Measurements from ENCODE around the gene RUFY4. TPM values are rescaled to one million over a fixed set of nuclear protein-coding genes. Genes with fewer than 3 reads are reported as not detected.

RUFY4 gene
- total and polyA plus RNA-seq, 12 donors, result 0.21 TPM; not detected in 11

DNA sequence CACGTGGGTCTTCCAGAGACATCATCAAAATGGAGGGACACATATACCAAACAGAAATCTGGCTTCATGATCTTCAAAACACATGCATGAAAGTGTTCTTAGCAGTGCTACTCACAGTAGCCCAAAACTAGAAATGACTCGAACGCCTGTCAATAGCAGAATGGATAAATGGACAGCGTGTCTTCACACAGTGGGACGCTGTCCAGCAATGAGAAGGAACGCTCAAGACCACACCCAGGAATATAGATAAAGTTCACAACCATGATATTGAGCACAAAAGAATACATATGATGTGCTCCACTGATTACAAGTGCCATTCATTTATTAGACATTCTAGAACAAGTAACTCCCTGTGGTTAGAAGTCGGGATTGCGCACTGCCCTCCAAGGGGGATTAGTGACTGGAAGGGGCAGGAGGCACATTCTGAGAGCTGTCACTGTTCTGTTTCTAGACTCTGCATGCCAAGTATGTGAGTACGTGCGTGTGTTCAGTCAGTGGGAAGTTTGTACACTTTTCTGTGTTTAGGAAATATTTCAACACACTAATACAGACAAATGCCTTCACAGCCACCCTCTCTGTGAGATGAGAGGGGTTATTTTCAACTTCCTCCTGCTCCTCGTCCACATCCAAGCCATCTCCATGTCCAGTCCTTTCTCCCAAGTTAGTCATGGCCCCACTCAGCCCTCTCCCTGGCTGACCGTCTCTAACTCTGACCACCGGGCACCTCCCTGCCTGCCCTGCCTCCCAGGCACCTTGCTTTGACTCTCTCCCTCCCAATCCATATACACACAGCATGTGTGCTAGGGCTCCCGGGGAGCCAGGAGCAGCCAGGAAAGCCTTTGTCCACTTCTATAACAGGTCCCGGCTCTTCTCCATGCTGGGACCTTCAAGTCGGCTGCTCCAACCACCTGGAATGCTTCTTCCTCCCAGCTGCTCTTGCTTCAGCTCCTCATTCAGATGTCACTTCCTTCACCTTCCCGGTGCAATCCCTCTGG is 39.4 kb upstream of the RUFY4 start:
- H3K4me3 ChIP-seq, result no peak overlapping the region
- H3K9me3 ChIP-seq, result no peaks in the 10 kb centered on the region
- 68 to 73% methylated on average over 17 of the region's 17 CpGs for WGBS, 2 donors
- intact Hi-C loops (cut with DNase I), result loop anchor here in 9 of 10 donors (2.0 to 10.0 kb wide), 5 partner anchors 32 to 245 kb away; no protein-coding TSS in a partner anchor
- no peak for DNase-seq
- H3K36me3 ChIP-seq, result no peaks in the 10 kb centered on the region
- peaks cover 0 to 11% (median 0%) of the 10 kb centered on the region in 7 donors for H3K27me3 ChIP-seq
- H3K4me1 ChIP-seq, result peaks cover 9 to 62% (median 38%) of the 10 kb centered on the region in 9 donors
- peak overlapping the region in 1 of 10 donors; percentile 63 for H3K27ac ChIP-seq
- ATAC-seq, result no peak
- TF ChIP-seq, protein P1, sequence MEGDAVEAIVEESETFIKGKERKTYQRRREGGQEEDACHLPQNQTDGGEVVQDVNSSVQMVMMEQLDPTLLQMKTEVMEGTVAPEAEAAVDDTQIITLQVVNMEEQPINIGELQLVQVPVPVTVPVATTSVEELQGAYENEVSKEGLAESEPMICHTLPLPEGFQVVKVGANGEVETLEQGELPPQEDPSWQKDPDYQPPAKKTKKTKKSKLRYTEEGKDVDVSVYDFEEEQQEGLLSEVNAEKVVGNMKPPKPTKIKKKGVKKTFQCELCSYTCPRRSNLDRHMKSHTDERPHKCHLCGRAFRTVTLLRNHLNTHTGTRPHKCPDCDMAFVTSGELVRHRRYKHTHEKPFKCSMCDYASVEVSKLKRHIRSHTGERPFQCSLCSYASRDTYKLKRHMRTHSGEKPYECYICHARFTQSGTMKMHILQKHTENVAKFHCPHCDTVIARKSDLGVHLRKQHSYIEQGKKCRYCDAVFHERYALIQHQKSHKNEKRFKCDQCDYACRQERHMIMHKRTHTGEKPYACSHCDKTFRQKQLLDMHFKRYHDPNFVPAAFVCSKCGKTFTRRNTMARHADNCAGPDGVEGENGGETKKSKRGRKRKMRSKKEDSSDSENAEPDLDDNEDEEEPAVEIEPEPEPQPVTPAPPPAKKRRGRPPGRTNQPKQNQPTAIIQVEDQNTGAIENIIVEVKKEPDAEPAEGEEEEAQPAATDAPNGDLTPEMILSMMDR (IDR thresholded peaks at IDR 0.05), result no peak

DNA sequence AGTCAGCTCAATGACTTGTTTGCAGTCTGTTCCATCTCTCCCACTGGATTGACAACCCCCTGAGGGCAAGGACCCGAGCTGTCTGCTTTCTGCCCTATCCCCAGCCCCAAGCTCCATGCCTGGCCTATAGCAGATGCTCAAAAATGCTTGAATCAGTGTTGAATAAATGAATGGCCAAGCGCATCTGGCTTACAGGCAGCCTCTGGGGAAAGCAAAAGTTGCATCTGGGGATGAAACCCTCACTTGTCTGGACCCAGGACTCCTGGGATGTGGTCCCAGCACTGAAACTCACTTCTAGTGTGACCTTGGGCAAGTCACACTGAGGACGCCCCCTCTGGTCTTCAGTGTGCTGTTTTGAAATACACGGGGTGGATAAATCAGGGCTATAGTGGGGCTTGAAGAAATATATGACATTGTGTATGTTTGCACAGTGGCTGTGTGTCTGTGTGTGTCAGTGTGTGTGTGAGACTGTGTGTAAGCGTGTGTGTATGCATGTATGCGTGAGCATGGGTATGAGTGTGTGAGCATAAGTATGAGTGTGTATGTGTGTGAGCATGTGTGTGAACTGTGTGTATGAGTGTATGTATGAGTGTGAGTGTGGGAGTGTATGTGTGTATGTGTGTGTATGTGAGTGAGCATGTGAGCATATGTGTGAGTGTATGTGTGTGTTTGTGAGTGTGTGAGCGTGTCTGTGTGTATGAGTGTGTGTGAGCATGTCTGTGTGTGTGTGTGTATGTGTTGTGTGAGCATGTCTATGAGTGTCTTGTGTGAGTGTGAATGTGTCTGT is 38.5 kb upstream of the RUFY4 start:
- WGBS, 2 donors, result 92 to 93% methylated on average over 7 of the region's 7 CpGs
- Histone ChIP-seq H3K36me3 (no peaks in the 10 kb centered on the region), H3K9me3 (no peaks in the 10 kb centered on the region), H3K4me3 (no peak overlapping the region), H3K27ac (no peak overlapping the region), H3K27me3 (peaks cover 0 to 11% (median 0%) of the 10 kb centered on the region in 7 donors), H3K4me1 (peaks cover 9 to 54% (median 31%) of the 10 kb centered on the region in 9 donors)
- TF ChIP-seq, protein P1 (IDR thresholded peaks at IDR 0.05), result no peak
- DNase-seq, result no peak
- intact Hi-C loops (cut with DNase I), result loop anchor here in 9 of 10 donors (2.0 to 10.0 kb wide), 5 partner anchors 33 to 246 kb away; no protein-coding TSS in a partner anchor
- ATAC-seq, result no peak

DNA sequence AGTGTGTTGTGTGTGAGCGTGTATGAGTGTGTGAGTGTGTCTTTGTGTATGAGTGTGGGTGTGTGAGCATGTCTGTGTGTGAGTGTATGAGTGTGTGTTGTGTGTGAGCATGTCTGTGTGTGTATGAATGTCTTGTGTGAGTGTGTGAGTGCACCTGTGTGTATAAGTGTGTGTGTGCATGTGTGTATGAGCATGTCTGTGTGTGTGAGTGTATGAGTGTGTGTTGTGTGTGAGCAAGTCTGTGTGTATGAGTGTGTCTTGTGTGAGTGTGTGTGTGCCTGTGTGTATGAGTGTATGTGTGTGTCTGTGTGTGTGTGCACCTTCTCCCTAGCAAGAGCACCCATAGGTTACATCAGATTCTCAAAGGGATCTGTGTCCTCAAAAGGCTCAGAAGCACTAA is 37.8 kb upstream of the RUFY4 start:
- no peak overlapping the region for H3K27ac ChIP-seq
- DNase-seq (no peak), ATAC-seq (no peak)
- intact Hi-C loops (cut with DNase I), result loop anchor here in 9 of 10 donors (2.0 to 10.0 kb wide), 5 partner anchors 34 to 246 kb away; no protein-coding TSS in a partner anchor
- peaks cover 0 to 11% (median 0%) of the 10 kb centered on the region in 7 donors for H3K27me3 ChIP-seq
- WGBS, 2 donors, result 95 to 96% methylated on average over 1 of the region's 1 CpG
- peaks cover 9 to 48% (median 24%) of the 10 kb centered on the region in 9 donors for H3K4me1 ChIP-seq
- TF ChIP-seq, protein P1 (IDR thresholded peaks at IDR 0.05), result no peak
- H3K9me3 ChIP-seq, result no peaks in the 10 kb centered on the region
- no peaks in the 10 kb centered on the region for H3K36me3 ChIP-seq
- no peak overlapping the region for H3K4me3 ChIP-seq

DNA sequence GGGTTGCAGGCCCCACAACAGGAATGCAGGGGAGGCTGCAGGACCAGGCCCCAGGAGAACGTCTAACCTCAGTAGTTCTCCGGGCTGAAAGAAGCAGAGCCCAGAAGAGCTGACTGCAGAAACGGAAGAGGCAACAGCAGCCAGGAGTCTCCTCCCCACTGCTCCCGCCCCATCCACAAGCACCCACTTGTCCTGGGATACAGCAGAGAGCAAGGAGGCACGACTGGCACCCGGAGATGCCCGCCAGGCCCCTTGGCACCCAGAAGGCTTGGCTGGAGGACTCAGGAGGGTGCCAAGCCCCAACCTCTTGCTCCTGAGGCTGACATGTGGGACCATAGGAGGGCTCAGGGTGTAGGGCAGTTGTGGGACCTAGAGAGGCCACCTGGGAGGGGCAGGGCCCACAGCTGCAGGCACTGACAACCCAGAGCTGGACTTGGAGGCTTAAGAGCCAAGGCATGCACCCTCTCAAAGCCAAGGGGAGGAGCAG is 37.2 kb upstream of the RUFY4 start:
- Histone ChIP-seq H3K4me1 (peaks cover 9 to 42% (median 23%) of the 10 kb centered on the region in 9 donors), H3K27ac (no peak overlapping the region), H3K27me3 (peaks cover 0 to 11% (median 0%) of the 10 kb centered on the region in 7 donors), H3K9me3 (no peaks in the 10 kb centered on the region), H3K4me3 (no peak overlapping the region), H3K36me3 (no peaks in the 10 kb centered on the region)
- intact Hi-C loops (cut with DNase I), result loop anchor here in 9 of 10 donors (2.0 to 10.0 kb wide), 6 partner anchors 35 to 247 kb away; no protein-coding TSS in a partner anchor
- TF ChIP-seq, protein P1 (IDR thresholded peaks at IDR 0.05), result no peak
- DNase-seq (no peak), ATAC-seq (no peak)
- WGBS, 2 donors, result 60 to 64% methylated on average over 7 of the region's 7 CpGs

All from heart right ventricle (tissue), 16 donors.